Measurements from ENCODE around the gene SPRED1.

The SPRED1 gene

GRCh38 chr15:38323895-38324294, 71.3 kb downstream of the SPRED1 start:
- ChIA-PET CTCF (no interaction called here), POLR2A (no interaction called here)
- TF ChIP-seq FOXK2 (IDR thresholded peaks at IDR 0.05), result no peak
- TF ChIP-seq TARDBP (IDR thresholded peaks at IDR 0.05), result no peak
- no peak for TF ChIP-seq LEF1 (IDR thresholded peaks at IDR 0.05; ENCODE audit: borderline replicate concordance)
- no peak for TF ChIP-seq L3MBTL2 (conservative IDR thresholded peaks at IDR 0.05)
- TF ChIP-seq ELF4 (IDR thresholded peaks at IDR 0.05), result no peak
- no peak for TF ChIP-seq ARNT (IDR thresholded peaks at IDR 0.05)
- no peak for TF ChIP-seq PKNOX1 (IDR thresholded peaks at IDR 0.05)
- no peak for TF ChIP-seq FOXA1 (IDR thresholded peaks at IDR 0.05)
- no peak for TF ChIP-seq BHLHE40 (IDR thresholded peaks at IDR 0.05; ENCODE audit: borderline replicate concordance)
- TF ChIP-seq SP1 (IDR thresholded peaks at IDR 0.05), result no peak
- no peak for TF ChIP-seq HDGF (IDR thresholded peaks at IDR 0.05; ENCODE audit: borderline replicate concordance)
- TF ChIP-seq NFRKB (IDR thresholded peaks at IDR 0.05), result no peak
- TF ChIP-seq FOXM1 (IDR thresholded peaks at IDR 0.05; ENCODE audit: borderline replicate concordance), result no peak
- no peak for TF ChIP-seq SUZ12 (IDR thresholded peaks at IDR 0.05)
- no peak for TF ChIP-seq ZNF384 (IDR thresholded peaks at IDR 0.05)
- no peak for TF ChIP-seq CTBP1 (IDR thresholded peaks at IDR 0.05; ENCODE audit: borderline replicate concordance)
- DNase-seq (ENCODE audit: extremely low spot score), result no peak

GRCh38 chr15:38324939-38325647, 72.5 kb downstream of the SPRED1 start:
- no peak for TF ChIP-seq TARDBP (IDR thresholded peaks at IDR 0.05)
- TF ChIP-seq SUZ12 (IDR thresholded peaks at IDR 0.05), result no peak
- TF ChIP-seq ARNT (IDR thresholded peaks at IDR 0.05), result no peak
- no peak for TF ChIP-seq CTBP1 (IDR thresholded peaks at IDR 0.05; ENCODE audit: borderline replicate concordance)
- no peak for TF ChIP-seq PKNOX1 (IDR thresholded peaks at IDR 0.05)
- TF ChIP-seq BHLHE40 (IDR thresholded peaks at IDR 0.05; ENCODE audit: borderline replicate concordance), result no peak
- TF ChIP-seq HDGF (IDR thresholded peaks at IDR 0.05; ENCODE audit: borderline replicate concordance), result no peak
- TF ChIP-seq FOXA1 (IDR thresholded peaks at IDR 0.05), result no peak
- no peak for TF ChIP-seq FOXM1 (IDR thresholded peaks at IDR 0.05; ENCODE audit: borderline replicate concordance)
- TF ChIP-seq ELF4 (IDR thresholded peaks at IDR 0.05), result no peak
- no peak for TF ChIP-seq L3MBTL2 (conservative IDR thresholded peaks at IDR 0.05)
- TF ChIP-seq FOXK2 (IDR thresholded peaks at IDR 0.05), result no peak
- no peak for TF ChIP-seq LEF1 (IDR thresholded peaks at IDR 0.05; ENCODE audit: borderline replicate concordance)
- no peak for TF ChIP-seq ZNF384 (IDR thresholded peaks at IDR 0.05)
- TF ChIP-seq SP1 (IDR thresholded peaks at IDR 0.05), result no peak
- no peak for TF ChIP-seq NFRKB (IDR thresholded peaks at IDR 0.05)
- no peak for DNase-seq (ENCODE audit: extremely low spot score)
- ChIA-PET CTCF (no interaction called here), POLR2A (no interaction called here)

GRCh38 chr15:38325648-38325990, 73.0 kb downstream of the SPRED1 start:
- CTCF ChIA-PET, result no interaction called here
- POLR2A ChIA-PET, result no interaction called here
- no peak for TF ChIP-seq L3MBTL2 (conservative IDR thresholded peaks at IDR 0.05)
- no peak for TF ChIP-seq FOXK2 (IDR thresholded peaks at IDR 0.05)
- TF ChIP-seq ELF4 (IDR thresholded peaks at IDR 0.05), result no peak
- no peak for TF ChIP-seq SP1 (IDR thresholded peaks at IDR 0.05)
- no peak for TF ChIP-seq PKNOX1 (IDR thresholded peaks at IDR 0.05)
- no peak for TF ChIP-seq CTBP1 (IDR thresholded peaks at IDR 0.05; ENCODE audit: borderline replicate concordance)
- TF ChIP-seq FOXM1 (IDR thresholded peaks at IDR 0.05; ENCODE audit: borderline replicate concordance), result no peak
- no peak for TF ChIP-seq ARNT (IDR thresholded peaks at IDR 0.05)
- TF ChIP-seq LEF1 (IDR thresholded peaks at IDR 0.05; ENCODE audit: borderline replicate concordance), result no peak
- no peak for TF ChIP-seq FOXA1 (IDR thresholded peaks at IDR 0.05)
- no peak for TF ChIP-seq HDGF (IDR thresholded peaks at IDR 0.05; ENCODE audit: borderline replicate concordance)
- no peak for TF ChIP-seq TARDBP (IDR thresholded peaks at IDR 0.05)
- no peak for TF ChIP-seq SUZ12 (IDR thresholded peaks at IDR 0.05)
- no peak for TF ChIP-seq NFRKB (IDR thresholded peaks at IDR 0.05)
- no peak for TF ChIP-seq BHLHE40 (IDR thresholded peaks at IDR 0.05; ENCODE audit: borderline replicate concordance)
- no peak for DNase-seq (ENCODE audit: extremely low spot score)

- DNase-seq (ENCODE audit: extremely low spot score), result no peak
- ChIA-PET CTCF (no interaction called here), POLR2A (no interaction called here)
- TF ChIP-seq HDGF (IDR thresholded peaks at IDR 0.05; ENCODE audit: borderline replicate concordance) (no peak), CTBP1 (IDR thresholded peaks at IDR 0.05; ENCODE audit: borderline replicate concordance) (no peak), TARDBP (IDR thresholded peaks at IDR 0.05) (no peak), BHLHE40 (IDR thresholded peaks at IDR 0.05; ENCODE audit: borderline replicate concordance) (no peak), ELF4 (IDR thresholded peaks at IDR 0.05) (no peak), ARNT (IDR thresholded peaks at IDR 0.05) (no peak), PKNOX1 (IDR thresholded peaks at IDR 0.05) (no peak), FOXA1 (IDR thresholded peaks at IDR 0.05) (no peak), FOXK2 (IDR thresholded peaks at IDR 0.05) (no peak), ZNF384 (IDR thresholded peaks at IDR 0.05) (no peak), SP1 (IDR thresholded peaks at IDR 0.05) (no peak), FOXM1 (IDR thresholded peaks at IDR 0.05; ENCODE audit: borderline replicate concordance) (no peak), L3MBTL2 (conservative IDR thresholded peaks at IDR 0.05) (no peak), SUZ12 (IDR thresholded peaks at IDR 0.05) (no peak), LEF1 (IDR thresholded peaks at IDR 0.05; ENCODE audit: borderline replicate concordance) (no peak), NFRKB (IDR thresholded peaks at IDR 0.05) (no peak)
Measured at GRCh38 chr15:38332711-38333110, 80.1 kb downstream of the SPRED1 start.

GRCh38 chr15:38335116-38335515, 82.5 kb downstream of the SPRED1 start:
- DNase-seq (ENCODE audit: extremely low spot score), result no peak
- TF ChIP-seq CTBP1 (IDR thresholded peaks at IDR 0.05; ENCODE audit: borderline replicate concordance), result no peak
- TF ChIP-seq BHLHE40 (IDR thresholded peaks at IDR 0.05; ENCODE audit: borderline replicate concordance), result no peak
- no peak for TF ChIP-seq SUZ12 (IDR thresholded peaks at IDR 0.05)
- no peak for TF ChIP-seq FOXA1 (IDR thresholded peaks at IDR 0.05)
- TF ChIP-seq SP1 (IDR thresholded peaks at IDR 0.05), result no peak
- TF ChIP-seq ELF4 (IDR thresholded peaks at IDR 0.05), result no peak
- no peak for TF ChIP-seq FOXM1 (IDR thresholded peaks at IDR 0.05; ENCODE audit: borderline replicate concordance)
- TF ChIP-seq HDGF (IDR thresholded peaks at IDR 0.05; ENCODE audit: borderline replicate concordance), result no peak
- no peak for TF ChIP-seq LEF1 (IDR thresholded peaks at IDR 0.05; ENCODE audit: borderline replicate concordance)
- no peak for TF ChIP-seq NFRKB (IDR thresholded peaks at IDR 0.05)
- TF ChIP-seq TARDBP (IDR thresholded peaks at IDR 0.05), result no peak
- no peak for TF ChIP-seq PKNOX1 (IDR thresholded peaks at IDR 0.05)
- TF ChIP-seq FOXK2 (IDR thresholded peaks at IDR 0.05), result no peak
- no peak for TF ChIP-seq ZNF384 (IDR thresholded peaks at IDR 0.05)
- TF ChIP-seq L3MBTL2 (conservative IDR thresholded peaks at IDR 0.05), result no peak
- TF ChIP-seq ARNT (IDR thresholded peaks at IDR 0.05), result no peak
- ChIA-PET POLR2A (no interaction called here), CTCF (no interaction called here)

Data from HEK293T (cell line).